Activated T-helper 1 cell treated with anti-CD3 and anti-CD28 coated beads, Interleukin-12 subunit alpha, Interleukin-12 subunit beta, Interleukin-2, Interleukin-4 antibody, amounts not matched to agents 30 ng/mL and 10 ng/mL and 1 ng/mL, durations not matched to agents 14 hours and 24 hours and 36 hours (primary cell): ENCODE results near the gene EEIG1. TPM values are rescaled to one million over a fixed set of nuclear protein-coding genes. Genes with fewer than 3 reads are reported as not detected.

Experiments used
- DNase-seq: peaks from one replicate; pipeline ENCODE4 v3.0.0; 2021; ENCODE audit warnings: low spot score
- H3K27ac Mint-ChIP-seq: one replicate; pipeline ENCODE4 v1.8.0; 2021; ENCODE audit warnings: mild to moderate bottlenecking, mixed read lengths
- H3K27me3 Mint-ChIP-seq: one replicate; pipeline ENCODE4 v1.8.0; 2022; ENCODE audit warnings: mild to moderate bottlenecking, moderate library complexity, mixed read lengths; ENCODE audit not compliant: insufficient read depth
- H3K36me3 Mint-ChIP-seq: one replicate; pipeline ENCODE4 v1.8.0; 2021; ENCODE audit warnings: low read depth, mixed read lengths
- H3K4me1 Mint-ChIP-seq: one replicate; pipeline ENCODE4 v1.8.0; 2021; ENCODE audit warnings: low read depth, mixed read lengths
- H3K4me3 Mint-ChIP-seq: one replicate; pipeline ENCODE4 v1.8.0; 2021; ENCODE audit warnings: mild to moderate bottlenecking, moderate library complexity, mixed read lengths
- H3K9me3 Mint-ChIP-seq: one replicate; pipeline ENCODE4 v1.8.0; 2021; ENCODE audit warnings: mixed read lengths
- intact Hi-C: fragments of 100-400 bp; cut with micrococcal nuclease; formaldehyde crosslinking; loops from one replicate; pipeline ENCODE4 v1.15.1; 2024
- total RNA-seq: library from RNA; stranded (reverse); gene quantifications from 2 replicates; pipeline ENCODE4 v1.2.3, GENCODE V29; 2022

The EEIG1 gene
- total RNA-seq, 1 donor from 2014 or later = 39.8 TPM

DNA sequence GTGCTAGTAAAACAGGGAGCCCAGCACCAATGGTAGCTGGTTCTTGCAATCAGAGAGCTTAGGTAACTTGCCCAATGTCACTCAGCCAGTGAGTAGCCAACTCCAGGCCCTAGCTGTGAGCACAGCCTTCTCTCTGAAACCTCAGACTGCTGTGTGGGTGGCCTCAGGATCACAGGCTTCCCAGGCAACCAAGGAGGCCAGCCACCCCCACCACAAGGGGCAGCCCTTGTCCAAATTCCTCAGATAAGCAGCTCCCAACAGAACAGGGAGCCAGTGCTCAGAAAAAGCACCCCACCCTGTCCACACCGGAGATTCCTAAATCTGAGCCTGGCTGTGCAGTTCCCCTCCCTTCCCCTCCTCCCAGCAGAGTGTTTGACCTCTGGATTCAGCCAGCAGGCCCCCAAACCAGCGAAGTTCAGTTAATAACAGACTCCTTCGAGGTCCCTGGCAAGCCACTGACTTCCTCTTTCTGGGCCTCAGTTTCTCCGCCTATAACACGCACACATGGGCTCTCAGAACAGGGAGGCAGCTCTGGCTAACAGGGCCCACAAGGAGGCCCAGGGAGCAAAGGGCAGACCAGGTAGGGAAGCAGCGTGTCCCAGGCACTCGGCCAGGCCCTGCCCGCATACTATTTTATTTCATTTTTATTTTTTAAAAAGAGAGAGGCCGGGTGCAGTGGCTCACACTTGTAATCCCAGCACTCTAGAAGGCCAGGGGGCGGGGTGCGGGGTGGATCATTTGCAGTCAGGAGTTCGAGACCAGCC, 2.7 kb downstream of the EEIG1 start:
- Mint-ChIP-seq H3K27ac (peak overlapping the region; percentile 79), H3K4me1 (peaks cover 63% of the 10 kb centered on the region), H3K4me3 (peak overlapping the region; percentile 93), H3K9me3 (no peaks in the 10 kb centered on the region), H3K27me3 (no peaks in the 10 kb centered on the region), H3K36me3 (peaks cover 12% of the 10 kb centered on the region)
- no peak for DNase-seq
- intact Hi-C loops = no loop called here

DNA sequence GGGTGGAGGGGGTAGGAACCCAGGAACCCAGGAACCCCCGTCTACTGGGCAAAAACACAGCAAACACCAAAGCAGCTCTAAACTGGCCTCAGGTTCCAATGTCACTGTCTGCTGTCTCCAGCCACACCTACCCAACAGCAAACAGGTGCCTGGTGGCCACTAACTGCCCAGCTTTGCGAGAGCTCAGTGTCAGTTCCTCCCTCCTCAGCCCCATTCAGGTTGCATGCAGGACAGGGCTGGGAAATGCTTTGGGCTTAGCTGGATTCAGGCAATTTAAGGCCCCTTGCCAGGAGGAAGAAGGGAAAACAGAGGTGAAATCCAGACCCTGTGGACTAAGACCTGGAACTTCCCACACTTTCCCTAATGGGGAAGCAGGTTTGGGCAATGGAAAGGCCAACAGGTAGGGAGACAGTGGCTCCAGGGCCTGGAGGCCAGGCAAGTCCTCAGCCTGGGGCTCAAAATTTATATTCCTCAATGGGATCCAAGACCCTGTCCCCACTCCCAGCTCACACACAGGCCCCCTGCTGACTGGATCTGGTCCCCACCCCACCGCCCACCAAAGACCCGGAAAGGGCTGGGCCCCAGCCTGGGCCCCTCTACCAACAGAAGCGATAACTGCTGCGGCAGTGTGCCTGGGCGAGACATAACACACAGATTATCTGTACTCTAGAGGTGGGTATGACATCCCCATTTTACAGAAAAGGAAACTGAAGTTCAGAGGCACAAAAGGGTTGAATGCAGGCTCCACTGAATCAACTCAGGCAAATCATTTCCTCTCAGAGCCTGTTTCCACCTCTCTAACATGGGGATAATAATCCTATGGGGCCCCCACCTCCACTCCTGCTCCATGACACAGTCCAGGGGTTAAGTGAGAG, 3.5 kb downstream of the EEIG1 start:
- peaks cover 12% of the 10 kb centered on the region for H3K36me3 Mint-ChIP-seq
- no peak for DNase-seq
- H3K27ac Mint-ChIP-seq = peak overlapping the region; percentile 79
- H3K4me3 Mint-ChIP-seq = peak overlapping the region; percentile 93
- intact Hi-C loops = no loop called here
- H3K4me1 Mint-ChIP-seq = peaks cover 72% of the 10 kb centered on the region
- H3K27me3 Mint-ChIP-seq = no peaks in the 10 kb centered on the region
- no peaks in the 10 kb centered on the region for H3K9me3 Mint-ChIP-seq

DNA sequence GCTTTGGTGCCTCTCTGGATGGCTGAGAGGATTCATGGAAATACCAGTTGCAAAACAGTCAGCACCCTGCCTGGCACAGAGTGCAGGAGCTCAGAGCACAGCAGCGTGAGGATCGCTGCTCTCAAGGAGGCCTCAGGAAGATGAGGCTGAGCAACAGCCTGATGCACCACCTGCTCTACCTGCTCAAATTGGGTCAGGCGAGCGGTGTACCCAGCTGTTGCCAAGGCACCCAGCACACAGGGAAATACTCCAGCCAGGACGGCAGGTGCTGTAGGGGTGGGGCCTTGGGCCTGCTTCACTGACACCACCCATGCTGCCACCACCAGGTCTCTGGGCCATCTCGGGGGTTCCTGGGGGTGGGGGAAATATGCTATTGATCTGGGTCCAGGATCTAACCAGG, 4.3 kb downstream of the EEIG1 start:
- DNase-seq = no peak
- H3K36me3 Mint-ChIP-seq = peaks cover 13% of the 10 kb centered on the region
- intact Hi-C loops = no loop called here
- no peaks in the 10 kb centered on the region for H3K27me3 Mint-ChIP-seq
- H3K9me3 Mint-ChIP-seq = no peaks in the 10 kb centered on the region
- peak overlapping the region; percentile 55 for H3K27ac Mint-ChIP-seq
- H3K4me1 Mint-ChIP-seq = peaks cover 74% of the 10 kb centered on the region
- peak overlapping the region; percentile 93 for H3K4me3 Mint-ChIP-seq

DNA sequence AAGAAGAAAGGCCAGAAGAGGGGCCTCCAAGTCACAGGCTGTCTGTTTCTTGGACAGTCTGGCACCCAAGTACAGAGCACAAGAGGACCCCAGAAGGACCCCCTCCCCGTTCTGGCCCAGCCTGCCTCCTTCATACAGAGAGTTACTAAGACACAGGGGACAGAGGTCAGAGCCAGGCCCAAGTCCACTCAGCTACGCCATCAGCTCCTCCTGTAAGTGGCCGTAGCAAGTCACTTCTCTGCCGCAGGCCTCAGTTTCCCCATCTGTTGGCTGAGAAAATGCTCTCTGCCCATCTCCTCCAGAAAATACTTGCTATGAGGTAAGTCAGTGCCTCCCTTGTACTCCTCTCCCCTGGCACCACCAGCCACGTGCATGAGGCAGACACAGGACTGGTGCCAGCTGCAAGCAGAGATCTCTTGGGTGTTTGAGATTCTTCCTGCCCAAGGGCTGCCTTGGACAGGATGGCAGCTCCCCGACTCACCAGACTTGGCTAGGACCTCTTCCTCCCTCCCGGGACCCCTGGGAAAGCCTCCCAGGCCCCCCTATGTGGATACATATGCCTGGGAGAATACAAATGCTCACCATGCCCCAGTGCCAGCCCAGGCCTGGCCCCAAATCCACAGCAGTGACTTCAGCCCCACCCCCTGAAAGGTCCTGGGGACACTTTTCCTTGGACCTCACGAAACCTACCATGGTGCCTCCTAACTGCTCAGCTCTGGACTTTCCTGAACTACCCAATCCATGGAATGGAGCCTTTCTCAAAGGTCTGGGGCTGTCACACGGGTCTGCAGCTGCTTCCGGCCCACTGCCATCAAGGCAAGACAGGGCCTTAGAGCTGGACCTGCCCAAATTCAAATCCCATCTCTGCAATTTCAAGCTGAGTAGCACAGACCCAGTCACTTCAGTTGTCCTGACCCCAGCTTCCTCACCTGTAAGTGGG, 5.1 kb downstream of the EEIG1 start:
- Mint-ChIP-seq H3K27ac (peak overlapping the region; percentile 37), H3K9me3 (no peaks in the 10 kb centered on the region), H3K27me3 (no peaks in the 10 kb centered on the region), H3K4me1 (peaks cover 77% of the 10 kb centered on the region), H3K36me3 (peaks cover 14% of the 10 kb centered on the region), H3K4me3 (peak overlapping the region; percentile 93)
- intact Hi-C loops = no loop called here
- DNase-seq = no peak

DNA sequence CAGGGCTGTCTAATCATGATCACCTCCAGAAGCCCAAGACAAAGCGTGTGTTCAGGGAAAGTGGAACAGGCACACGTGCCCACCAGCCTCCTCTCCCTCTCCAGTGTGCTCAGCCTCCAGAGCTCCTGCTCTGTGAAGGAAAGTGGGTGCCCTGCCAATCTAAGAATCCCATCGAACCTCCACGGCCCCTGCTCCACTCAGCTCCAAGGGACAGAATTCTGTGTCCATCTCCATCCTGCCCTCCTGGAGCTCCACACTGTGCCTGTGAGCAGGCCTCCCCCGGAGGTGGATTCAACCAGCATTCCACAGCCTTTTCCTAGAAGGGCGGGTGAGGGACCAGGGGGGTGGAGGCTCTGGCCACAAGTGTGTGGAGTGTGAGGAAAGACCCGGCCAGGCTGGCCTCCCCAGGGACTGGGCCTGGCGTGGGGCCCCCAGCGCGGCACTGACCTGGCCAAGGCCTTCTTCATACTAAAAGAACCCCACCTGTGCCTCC, 6.0 kb downstream of the EEIG1 start:
- H3K27ac Mint-ChIP-seq = peak overlapping the region; percentile 81
- DNase-seq = no peak
- H3K9me3 Mint-ChIP-seq = no peaks in the 10 kb centered on the region
- intact Hi-C loops = no loop called here
- H3K4me3 Mint-ChIP-seq = peak overlapping the region; percentile 93
- H3K36me3 Mint-ChIP-seq = peaks cover 14% of the 10 kb centered on the region
- H3K4me1 Mint-ChIP-seq = peaks cover 86% of the 10 kb centered on the region
- H3K27me3 Mint-ChIP-seq = no peaks in the 10 kb centered on the region

DNA sequence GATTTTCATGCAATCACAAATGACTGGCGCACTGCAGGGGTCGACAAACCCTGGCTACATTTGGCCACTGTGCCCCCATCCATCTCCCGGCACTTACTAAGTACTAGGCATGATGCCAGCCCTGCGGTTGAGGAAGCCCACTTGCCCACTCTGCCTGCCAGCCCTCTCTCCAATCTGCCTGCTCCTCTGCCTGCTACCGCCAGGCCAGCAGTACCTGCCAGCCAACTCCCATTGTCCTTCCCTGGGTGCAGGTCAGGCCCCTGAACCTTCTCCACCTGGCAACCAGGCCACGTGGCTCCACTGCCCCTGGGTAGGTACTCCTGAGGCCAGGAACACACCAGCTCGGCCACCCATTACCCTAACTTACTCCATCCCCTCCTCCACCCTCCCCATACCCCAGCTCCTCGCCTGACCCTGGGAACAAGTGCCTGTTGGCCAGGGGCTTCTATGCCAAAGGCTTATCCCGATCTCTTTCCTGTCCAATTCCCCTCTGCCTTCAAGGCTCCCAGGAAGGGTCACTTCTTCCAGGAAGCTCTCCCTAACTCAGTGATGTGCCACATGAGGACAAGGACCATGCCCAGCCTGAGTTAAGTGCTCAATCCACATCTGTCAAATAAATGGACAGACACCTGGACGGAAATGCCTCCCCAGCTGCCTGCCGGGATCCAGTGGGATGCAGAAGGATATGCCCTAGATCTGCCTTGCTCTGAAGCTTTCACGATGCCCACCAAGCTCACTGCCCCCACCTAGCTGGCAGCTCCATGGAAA, 6.6 kb downstream of the EEIG1 start:
- H3K9me3 Mint-ChIP-seq = no peaks in the 10 kb centered on the region
- peak overlapping the region; percentile 81 for H3K27ac Mint-ChIP-seq
- no peaks in the 10 kb centered on the region for H3K27me3 Mint-ChIP-seq
- H3K4me3 Mint-ChIP-seq = peak overlapping the region; percentile 79
- DNase-seq = no peak
- peaks cover 91% of the 10 kb centered on the region for H3K4me1 Mint-ChIP-seq
- H3K36me3 Mint-ChIP-seq = peaks cover 14% of the 10 kb centered on the region
- intact Hi-C loops = no loop called here

DNA sequence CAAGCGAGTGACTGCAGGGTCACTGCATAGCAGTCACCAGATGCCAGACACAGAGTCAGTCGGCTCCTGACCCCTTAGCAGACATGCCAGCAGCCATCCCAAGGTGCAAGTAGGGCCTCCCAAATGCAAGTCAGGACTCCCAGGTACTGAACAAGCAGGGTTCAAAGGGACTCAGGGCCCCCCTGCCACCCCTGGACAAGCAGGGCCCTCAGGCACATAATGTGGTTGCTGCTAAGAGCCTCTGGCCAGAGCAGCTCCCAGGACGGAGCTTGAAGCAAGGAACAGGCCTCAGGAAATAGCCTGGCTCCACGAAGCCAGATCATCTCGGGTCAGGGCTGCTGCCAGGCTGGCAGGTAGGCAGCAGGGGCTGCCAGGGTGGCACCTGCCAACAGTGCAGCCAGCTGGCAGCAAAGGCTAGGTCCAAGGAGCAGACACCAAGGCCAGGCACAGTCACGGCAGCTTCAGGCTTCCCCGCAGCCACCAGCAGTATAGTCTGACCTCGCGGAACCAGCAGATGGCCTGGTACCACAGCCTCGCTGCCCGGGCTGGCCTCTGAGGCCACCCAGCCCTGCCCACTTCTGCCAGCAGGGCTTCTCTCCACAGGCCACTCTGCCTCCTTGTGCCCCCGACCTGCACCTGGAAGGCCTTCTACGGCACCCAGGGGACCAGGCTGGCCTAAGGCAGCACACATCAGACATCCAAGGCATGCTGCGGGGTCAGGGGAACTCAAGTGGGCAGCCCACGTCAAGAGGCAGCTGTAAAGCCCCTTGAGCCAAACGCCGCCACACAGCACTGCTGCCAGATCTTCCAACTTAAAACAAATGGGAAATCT, 7.4 kb downstream of the EEIG1 start:
- no peaks in the 10 kb centered on the region for H3K27me3 Mint-ChIP-seq
- H3K27ac Mint-ChIP-seq = peak overlapping the region; percentile 61
- peak overlapping the region; percentile 79 for H3K4me3 Mint-ChIP-seq
- H3K36me3 Mint-ChIP-seq = peaks cover 18% of the 10 kb centered on the region
- DNase-seq = no peak
- no peaks in the 10 kb centered on the region for H3K9me3 Mint-ChIP-seq
- H3K4me1 Mint-ChIP-seq = peaks cover 93% of the 10 kb centered on the region
- intact Hi-C loops = no loop called here

DNA sequence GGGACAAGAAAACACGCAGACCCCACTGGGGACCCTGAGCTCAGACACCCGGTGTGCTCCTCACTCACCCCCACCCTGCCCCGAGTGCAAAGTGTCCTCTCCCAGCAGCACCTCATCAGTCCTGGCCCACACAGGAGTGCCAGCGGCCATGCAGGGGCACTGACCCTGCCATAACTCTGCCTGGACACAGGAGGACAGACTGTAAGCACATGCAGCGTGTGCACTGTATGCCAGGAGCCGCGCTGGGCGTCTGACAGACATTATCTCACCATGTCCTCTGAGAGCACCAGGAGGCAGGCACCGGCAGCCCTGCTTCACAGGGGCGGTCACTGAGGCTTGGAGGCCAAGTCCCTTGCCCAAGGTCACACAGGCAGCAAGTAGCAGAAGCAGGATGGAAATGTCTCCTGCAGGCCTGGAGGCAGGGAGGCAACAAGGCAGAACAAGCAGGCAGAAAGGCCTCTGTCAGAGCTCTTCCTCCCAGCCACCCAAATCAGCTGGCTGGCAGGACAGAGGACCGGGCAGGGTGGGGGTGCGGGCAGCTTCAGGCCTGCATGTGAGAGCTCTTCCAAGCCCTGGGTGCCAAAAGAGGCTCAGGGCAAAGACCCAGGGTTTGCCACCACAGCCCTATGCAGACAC, 8.4 kb downstream of the EEIG1 start:
- Mint-ChIP-seq H3K9me3 (no peaks in the 10 kb centered on the region), H3K36me3 (peaks cover 16% of the 10 kb centered on the region), H3K27me3 (no peaks in the 10 kb centered on the region), H3K4me3 (peak overlapping the region; percentile 72), H3K27ac (peak overlapping the region; percentile 88), H3K4me1 (peaks cover 93% of the 10 kb centered on the region)
- intact Hi-C loops = no loop called here
- DNase-seq = no peak

DNA sequence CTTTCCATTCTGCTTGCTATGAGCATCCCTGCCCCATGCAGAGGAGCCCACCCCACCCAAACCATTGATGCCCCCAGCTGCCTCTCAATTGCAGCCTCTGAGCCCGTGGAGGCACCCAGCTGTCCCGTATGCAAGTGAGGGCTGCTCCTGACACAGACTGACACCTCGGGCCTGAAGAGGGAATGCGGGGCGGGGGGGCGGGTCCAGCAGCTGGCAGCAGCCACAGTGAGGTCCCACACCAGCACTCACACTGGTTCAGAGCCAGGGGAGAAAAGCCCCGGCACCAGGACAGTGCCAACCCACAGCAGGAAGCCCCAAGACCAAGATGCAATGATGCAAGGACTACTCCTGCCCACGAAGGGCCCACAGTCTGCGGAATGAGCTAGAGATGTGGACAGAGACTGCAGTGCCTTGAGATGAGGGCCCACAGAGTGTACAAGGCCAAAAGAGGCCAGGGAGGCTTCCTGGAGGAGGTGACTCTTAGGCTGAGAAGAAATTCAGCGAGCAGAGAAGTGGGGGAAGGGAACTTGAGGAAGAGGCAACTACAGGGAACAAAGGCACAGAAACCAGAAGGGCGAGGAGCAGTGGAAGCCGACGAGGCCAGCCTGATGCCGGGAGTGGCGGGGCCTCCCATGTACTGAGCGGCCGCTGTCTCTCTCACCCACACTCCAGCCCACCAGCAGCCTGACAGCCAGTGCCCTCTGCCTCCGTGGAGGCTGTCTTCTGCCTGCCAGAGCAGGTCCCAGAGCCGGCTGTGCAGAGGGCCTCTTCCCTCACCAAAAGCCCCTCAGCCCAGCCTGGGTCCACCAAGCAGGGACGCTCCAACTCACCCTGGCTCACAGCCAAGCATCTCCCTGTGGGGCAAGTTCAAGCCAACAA, 9.2 kb downstream of the EEIG1 start:
- H3K4me3 Mint-ChIP-seq = peak overlapping the region; percentile 72
- H3K4me1 Mint-ChIP-seq = peaks cover 93% of the 10 kb centered on the region
- intact Hi-C loops = loop anchor here (2.0 kb wide), 1 partner anchor 35 kb away; no protein-coding TSS in a partner anchor
- peaks cover 16% of the 10 kb centered on the region for H3K36me3 Mint-ChIP-seq
- H3K27ac Mint-ChIP-seq = peak overlapping the region; percentile 88
- H3K27me3 Mint-ChIP-seq = no peaks in the 10 kb centered on the region
- no peak for DNase-seq
- no peaks in the 10 kb centered on the region for H3K9me3 Mint-ChIP-seq
